ENCODE data around the gene RNF168. TPM values are rescaled to one million over a fixed set of nuclear protein-coding genes. Genes with fewer than 3 reads are reported as not detected.
"Not testable (repeated sequence)": the region's sequence is repeated elsewhere in the genome, so short reads cannot be mapped to it uniquely, and the experiment has no call there.

RNF168 gene, protein sequence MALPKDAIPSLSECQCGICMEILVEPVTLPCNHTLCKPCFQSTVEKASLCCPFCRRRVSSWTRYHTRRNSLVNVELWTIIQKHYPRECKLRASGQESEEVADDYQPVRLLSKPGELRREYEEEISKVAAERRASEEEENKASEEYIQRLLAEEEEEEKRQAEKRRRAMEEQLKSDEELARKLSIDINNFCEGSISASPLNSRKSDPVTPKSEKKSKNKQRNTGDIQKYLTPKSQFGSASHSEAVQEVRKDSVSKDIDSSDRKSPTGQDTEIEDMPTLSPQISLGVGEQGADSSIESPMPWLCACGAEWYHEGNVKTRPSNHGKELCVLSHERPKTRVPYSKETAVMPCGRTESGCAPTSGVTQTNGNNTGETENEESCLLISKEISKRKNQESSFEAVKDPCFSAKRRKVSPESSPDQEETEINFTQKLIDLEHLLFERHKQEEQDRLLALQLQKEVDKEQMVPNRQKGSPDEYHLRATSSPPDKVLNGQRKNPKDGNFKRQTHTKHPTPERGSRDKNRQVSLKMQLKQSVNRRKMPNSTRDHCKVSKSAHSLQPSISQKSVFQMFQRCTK
- 10 to 100 TPM; 37.5 to 38.7 TPM for total RNA-seq

DNA sequence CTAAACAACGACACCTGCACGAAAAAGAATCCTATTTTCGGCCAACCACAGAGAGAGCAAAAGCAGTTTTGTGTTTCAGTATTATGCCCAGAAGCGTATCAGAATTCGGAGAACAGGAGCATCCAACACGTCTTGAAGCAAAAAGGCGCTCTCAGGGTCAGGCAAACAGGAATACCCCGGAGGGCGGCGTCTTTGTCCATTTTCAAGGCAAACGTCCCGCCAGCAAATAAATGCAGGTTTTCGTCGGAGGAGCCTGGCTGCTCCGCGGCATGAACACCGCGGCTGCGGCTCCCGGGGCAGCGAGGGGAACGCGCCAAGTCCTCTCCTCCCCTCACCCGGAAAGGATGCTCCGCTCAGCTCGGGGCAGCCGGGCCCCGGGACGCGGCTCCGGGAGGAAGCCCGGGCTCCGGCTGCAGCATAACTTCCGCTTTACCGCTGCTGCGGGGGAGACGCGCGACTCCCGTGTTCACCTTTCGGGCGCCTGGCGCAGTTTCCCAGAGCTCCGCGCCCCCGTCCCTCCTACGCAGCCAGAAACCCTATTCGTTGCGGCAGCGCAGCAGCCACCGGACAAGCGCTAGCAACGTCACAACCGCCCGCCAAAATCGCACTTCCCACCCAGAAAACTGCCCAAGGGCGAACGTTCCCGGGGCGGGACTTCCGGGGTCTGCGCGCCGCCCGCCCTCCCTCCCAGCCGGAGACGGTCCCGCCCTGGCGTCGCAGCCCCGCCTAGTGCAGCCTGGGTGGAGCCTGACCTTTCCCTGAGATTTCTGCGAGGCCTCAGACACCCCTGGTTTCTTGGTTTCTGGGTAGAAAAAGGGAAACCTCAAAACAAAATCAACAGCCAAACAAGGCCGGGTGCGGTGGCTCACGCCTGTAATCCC is at the start of gene RNF168:
Gene RNF168, minus strand, starts transcription at position 573 of the 881 bp plus-strand sequence. CDS start 595 bp downstream, outside the sequence.
- CTCF ChIA-PET = interaction anchor here (1.0 to 4.9 kb wide), 3 partner anchors 13 to 25 kb away, joined by 5 to 18 read pairs (median 9); no protein-coding TSS in a partner anchor
- Mint-ChIP-seq H3K36me3 (ENCODE audit: low read depth) (peaks cover 30% of the 10 kb centered on the region), H3K4me3 (peak within 1 kb of the TSS; percentile 89), H3K27ac (peak within 1 kb of the TSS; percentile 93), H3K27me3 (peaks cover 3% of the 10 kb centered on the region), H3K4me1 (peaks cover 27% of the 10 kb centered on the region), H3K9me3 (peaks cover 11% of the 10 kb centered on the region)
- peak; percentile 91 for DNase-seq
- POLR2A ChIA-PET = interaction anchor here (0.6 kb wide), 1 partner anchor 225 kb away, joined by 3 read pairs; no protein-coding TSS in a partner anchor

DNA sequence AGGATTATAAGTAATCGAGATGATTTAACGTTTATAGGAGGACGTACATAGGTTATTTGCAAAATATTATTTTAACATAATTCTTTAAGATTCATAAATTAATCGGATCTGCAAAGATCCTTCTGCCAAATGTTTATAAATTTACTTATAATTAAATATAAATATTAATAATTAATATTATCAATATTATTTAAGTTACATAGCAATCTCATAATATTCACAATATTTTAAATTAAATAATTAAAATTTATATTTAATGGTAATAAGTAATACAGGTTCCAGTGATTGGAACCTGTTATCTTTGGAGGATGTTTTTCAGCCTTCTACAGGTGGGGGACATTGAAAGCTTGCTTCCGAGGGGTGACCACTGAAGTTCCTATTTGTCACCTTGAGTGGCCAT is 48.7 kb upstream of the RNF168 start:
- Mint-ChIP-seq H3K4me1 (no peaks in the 10 kb centered on the region), H3K27me3 (peaks cover under 1% of the 10 kb centered on the region), H3K4me3 (no peak overlapping the region), H3K36me3 (ENCODE audit: low read depth) (peaks cover 15% of the 10 kb centered on the region), H3K27ac (no peak overlapping the region), H3K9me3 (peaks cover 15% of the 10 kb centered on the region)
- ChIA-PET CTCF (no interaction called here), POLR2A (no interaction called here)
- DNase-seq = no peak

DNA sequence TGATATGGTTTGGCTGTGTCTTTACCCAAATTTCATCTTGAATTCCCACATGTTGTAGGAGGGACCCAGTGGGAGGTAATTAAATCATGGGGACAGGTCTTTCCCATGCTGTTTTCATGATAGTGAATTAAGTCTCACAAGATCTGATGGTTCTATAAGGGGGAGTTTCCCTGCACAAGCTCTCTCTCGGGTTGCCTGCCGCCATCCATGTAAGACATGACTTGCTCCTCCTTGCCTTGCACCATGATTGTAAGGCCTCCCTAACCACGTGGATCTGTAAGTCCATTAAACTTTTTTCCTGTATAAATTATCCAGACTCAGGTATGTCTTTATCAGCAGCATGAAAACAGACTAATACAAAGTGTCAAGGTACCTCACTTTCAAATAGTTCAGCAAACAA is 46.6 kb upstream of the RNF168 start:
- DNase-seq, H3K27me3 Mint-ChIP-seq, H3K27ac Mint-ChIP-seq, H3K4me3 Mint-ChIP-seq, H3K4me1 Mint-ChIP-seq, POLR2A ChIA-PET, CTCF ChIA-PET: not testable (repeated sequence)
- peaks cover 15% of the 10 kb centered on the region for H3K9me3 Mint-ChIP-seq
- peaks cover 15% of the 10 kb centered on the region for H3K36me3 Mint-ChIP-seq (ENCODE audit: low read depth)

DNA sequence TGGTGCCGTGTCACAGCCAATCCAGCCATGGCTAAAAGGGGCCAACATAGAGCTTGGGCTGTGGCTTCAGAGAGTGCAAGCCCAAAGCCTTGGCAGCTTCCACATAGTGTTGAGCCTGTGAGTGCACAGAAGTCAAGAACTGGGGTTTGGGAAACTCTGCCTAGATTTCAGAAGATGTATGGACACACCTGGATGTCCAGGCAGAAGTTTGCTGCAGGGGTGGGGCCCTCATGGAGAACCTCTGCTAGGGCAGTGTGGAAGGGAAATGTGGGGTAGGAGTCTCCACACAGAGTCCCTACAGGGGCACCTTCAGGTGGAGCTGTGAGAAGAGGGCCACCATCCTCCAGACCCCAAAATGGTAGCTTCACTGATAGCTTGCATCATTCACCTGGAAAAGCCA is 45.7 kb upstream of the RNF168 start:
- H3K27me3 Mint-ChIP-seq, CTCF ChIA-PET, H3K27ac Mint-ChIP-seq, DNase-seq, POLR2A ChIA-PET, H3K4me3 Mint-ChIP-seq, H3K4me1 Mint-ChIP-seq: not testable (repeated sequence)
- H3K36me3 Mint-ChIP-seq (ENCODE audit: low read depth) = peaks cover 11% of the 10 kb centered on the region
- H3K9me3 Mint-ChIP-seq = peaks cover 15% of the 10 kb centered on the region

DNA sequence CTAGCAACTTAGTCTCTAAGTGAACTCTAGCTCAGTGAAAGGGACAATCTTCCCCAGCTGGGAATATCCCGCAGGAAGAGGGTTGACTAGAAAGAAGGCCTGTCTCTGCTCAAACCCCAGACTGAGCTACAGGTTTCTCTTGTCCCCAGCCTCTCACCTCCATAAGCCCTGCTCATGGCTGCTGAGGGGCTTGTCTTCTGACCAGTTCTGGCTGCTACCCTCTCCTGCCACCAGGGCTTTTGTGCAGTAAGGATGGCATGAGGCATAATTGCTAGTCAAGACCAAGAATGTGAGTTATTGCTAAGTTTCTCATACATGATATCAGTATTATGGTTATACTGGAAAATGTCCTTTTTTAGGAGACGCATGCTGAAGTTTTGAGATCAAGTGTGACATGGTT is 43.5 kb upstream of the RNF168 start:
- no peak for DNase-seq
- Mint-ChIP-seq H3K27me3 (peaks cover 7% of the 10 kb centered on the region), H3K4me1 (no peaks in the 10 kb centered on the region), H3K27ac (no peak overlapping the region), H3K4me3 (no peak overlapping the region), H3K9me3 (peaks cover 15% of the 10 kb centered on the region), H3K36me3 (ENCODE audit: low read depth) (peaks cover 10% of the 10 kb centered on the region)
- ChIA-PET CTCF (interaction anchor here (1.0 to 1.2 kb wide), 2 partner anchors 18 to 23 kb away, joined by 3 read pairs; no protein-coding TSS in a partner anchor), POLR2A (no interaction called here)

DNA sequence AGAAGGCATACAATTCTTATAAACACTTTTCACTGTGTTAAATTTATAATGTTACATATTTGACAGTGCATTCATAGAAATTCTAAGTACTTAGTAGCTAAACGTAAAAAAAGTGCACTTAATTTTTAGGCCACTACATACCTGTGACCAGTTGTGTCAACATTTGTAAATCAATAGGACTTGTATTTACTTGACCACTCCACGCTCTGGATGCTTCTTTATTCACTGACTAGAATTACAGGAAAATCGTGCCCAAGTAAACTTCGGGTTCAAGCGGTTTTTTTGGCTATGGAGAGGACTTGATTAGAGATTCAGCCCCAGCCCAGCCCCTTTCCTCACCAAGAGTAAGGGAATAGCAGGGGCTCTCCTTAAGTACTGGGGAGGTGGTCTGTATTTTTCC is 43.0 kb upstream of the RNF168 start:
- H3K9me3 Mint-ChIP-seq = peaks cover 13% of the 10 kb centered on the region
- no peak overlapping the region for H3K4me3 Mint-ChIP-seq
- H3K4me1 Mint-ChIP-seq = no peaks in the 10 kb centered on the region
- DNase-seq = no peak
- H3K27ac Mint-ChIP-seq = no peak overlapping the region
- CTCF ChIA-PET = interaction anchor here (1.0 to 1.2 kb wide), 2 partner anchors 18 to 23 kb away, joined by 3 read pairs; no protein-coding TSS in a partner anchor
- POLR2A ChIA-PET = no interaction called here
- peaks cover 7% of the 10 kb centered on the region for H3K27me3 Mint-ChIP-seq
- peaks cover 10% of the 10 kb centered on the region for H3K36me3 Mint-ChIP-seq (ENCODE audit: low read depth)

DNA sequence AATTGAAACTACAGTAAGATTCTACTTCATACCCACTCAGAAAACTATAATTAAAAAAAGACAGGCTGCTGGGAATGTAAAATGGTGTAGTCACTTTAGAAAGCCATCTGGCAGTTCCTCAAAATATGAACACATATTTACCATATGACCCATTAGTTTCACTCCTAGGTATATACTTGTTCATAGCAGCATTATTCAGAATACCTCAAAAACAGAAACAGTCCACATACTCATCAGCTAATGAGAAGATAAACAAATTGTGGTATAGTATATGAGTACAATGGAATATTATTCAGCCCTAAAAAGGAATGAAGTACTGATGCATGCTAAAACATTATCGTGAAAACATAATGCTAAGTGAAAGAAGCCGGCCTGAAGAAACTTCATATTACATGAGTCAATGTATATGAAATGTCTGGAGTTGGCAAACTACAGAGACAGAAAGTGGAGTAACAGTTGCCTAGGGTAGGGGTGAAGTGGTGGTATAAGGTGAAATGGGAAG is 41.0 kb upstream of the RNF168 start:
- peaks cover 7% of the 10 kb centered on the region for H3K27me3 Mint-ChIP-seq
- no peak overlapping the region for H3K27ac Mint-ChIP-seq
- H3K9me3 Mint-ChIP-seq = peaks cover 3% of the 10 kb centered on the region
- H3K36me3 Mint-ChIP-seq (ENCODE audit: low read depth) = peaks cover 4% of the 10 kb centered on the region
- H3K4me3 Mint-ChIP-seq = no peak overlapping the region
- DNase-seq = no peak
- ChIA-PET POLR2A (no interaction called here), CTCF (no interaction called here)
- no peaks in the 10 kb centered on the region for H3K4me1 Mint-ChIP-seq

DNA sequence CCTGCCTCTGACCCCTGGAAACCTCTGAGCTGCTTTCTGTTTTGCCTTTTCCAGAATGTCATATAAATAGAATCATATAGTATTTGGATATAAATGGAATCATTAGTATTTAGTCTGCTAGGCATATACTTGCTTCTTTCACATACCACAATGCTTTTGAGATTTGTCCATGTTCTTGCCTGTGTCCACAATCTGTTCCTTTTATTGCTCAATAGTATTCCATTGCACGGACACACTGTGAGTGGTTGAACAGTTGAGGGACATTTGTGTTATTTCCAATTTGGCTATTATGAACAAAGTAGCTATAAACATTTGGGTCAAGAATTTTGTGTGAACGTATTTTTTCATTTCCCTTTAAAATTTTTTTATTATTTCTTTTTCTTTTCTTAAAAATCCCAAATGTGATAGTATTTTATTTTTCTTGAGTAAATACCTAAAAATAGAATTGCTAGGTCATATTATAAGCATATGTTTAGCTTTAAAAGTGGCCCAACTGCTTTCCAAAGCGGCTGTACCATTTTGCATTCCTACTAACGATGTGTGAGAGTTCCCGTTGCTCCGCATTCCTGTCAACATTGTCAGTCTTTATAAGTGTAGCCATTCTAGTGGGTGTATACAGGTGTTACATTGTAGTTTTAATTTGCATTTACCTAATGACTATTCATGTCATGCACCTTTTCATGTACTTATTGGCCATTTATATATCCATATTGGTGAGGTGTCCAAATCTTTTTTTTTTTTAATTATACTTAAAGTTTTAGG is 38.3 kb upstream of the RNF168 start:
- Mint-ChIP-seq H3K27ac (no peak overlapping the region), H3K9me3 (no peaks in the 10 kb centered on the region), H3K27me3 (peaks cover 6% of the 10 kb centered on the region), H3K36me3 (ENCODE audit: low read depth) (no peaks in the 10 kb centered on the region), H3K4me3 (no peak overlapping the region), H3K4me1 (peaks cover 8% of the 10 kb centered on the region)
- CTCF ChIA-PET = interaction anchor here (0.7 to 1.9 kb wide), 2 partner anchors 13 to 48 kb away, joined by 4 to 9 read pairs; no protein-coding TSS in a partner anchor
- no peak for DNase-seq
- POLR2A ChIA-PET = no interaction called here

DNA sequence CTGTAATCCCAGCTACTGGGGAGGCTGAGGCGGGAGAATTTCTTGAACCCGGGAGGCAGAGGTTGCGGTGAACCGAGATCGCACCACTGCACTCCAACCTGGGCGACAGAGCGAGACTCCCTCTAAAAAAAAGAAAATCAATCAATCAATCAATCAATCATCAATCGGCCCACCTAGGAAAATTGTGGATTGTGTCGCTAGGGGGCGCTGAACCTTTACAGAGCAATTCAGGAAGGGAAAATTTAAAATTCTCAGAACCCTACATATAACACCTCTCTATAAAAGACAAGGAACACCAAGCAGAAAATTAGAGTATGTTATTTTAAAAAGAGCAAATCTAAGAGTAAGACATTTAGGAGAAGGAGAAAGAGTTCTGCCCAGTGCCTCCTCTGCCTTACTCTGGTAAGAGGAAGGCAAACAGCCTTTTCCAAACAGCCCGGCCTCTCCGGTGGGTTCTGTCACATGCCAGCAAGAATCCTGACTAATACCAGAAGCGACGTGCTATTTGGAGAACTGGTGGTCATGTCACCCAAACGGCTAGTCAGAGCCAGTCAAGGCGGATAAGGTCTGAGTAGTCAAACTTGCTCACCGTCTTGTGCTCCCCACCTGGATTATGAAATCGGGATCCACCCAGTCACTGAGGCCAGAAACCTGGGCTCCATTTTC is 33.9 kb upstream of the RNF168 start:
- Mint-ChIP-seq H3K4me1 (peaks cover 8% of the 10 kb centered on the region), H3K4me3 (no peak overlapping the region), H3K36me3 (ENCODE audit: low read depth) (no peaks in the 10 kb centered on the region), H3K27me3 (peaks cover 6% of the 10 kb centered on the region), H3K9me3 (no peaks in the 10 kb centered on the region), H3K27ac (no peak overlapping the region)
- DNase-seq = peak; percentile 79
- ChIA-PET POLR2A (no interaction called here), CTCF (interaction anchor here (0.6 to 0.8 kb wide), 3 partner anchors 28 to 79 kb away, joined by 3 to 5 read pairs (median 4); partner anchors contain the start of genes FBXO45 and WDR53)

DNA sequence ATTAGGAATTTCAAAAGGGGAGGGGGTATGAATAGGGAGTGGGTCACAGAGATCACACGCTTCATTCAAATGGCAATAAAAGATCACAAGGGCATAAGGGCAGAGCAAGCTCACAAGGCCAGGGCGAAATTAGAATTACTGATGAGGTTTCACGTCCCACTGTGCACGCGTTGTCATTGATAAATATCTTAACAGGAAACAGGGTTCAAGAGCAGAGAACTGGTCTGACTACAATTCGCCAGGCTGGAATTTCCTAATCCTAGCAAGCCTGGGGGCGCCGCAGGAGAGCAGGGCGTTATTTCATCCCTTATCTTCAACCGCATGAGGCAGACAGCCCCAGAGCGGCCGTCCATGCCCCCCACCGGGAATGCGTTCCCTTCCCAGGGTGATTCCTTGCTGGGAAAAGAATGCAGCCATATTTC is 29.7 kb upstream of the RNF168 start:
- DNase-seq = no peak

DNA sequence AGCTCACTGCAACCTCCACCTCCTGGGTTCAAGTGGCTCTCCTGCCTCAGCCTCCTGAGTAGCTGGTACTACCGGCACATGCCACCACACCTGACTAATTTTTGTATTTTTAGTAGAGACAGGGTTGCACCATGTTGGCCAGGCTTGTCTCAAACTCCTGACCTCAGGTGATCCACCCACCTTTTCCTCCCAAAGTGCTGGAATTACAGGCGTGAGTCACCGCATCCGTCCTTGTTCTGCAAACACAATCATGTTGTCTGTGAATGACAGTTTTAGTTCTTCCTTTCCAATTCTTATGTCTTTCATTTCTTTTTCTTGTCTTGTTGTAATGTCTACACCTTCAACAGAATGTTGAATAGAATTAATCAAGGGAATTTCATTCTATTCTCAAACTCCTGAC is 27.9 kb upstream of the RNF168 start:
- ChIA-PET CTCF (no interaction called here), POLR2A (no interaction called here)
- H3K27me3 Mint-ChIP-seq = peaks cover 7% of the 10 kb centered on the region
- H3K4me3 Mint-ChIP-seq = no peak overlapping the region
- H3K4me1 Mint-ChIP-seq = peaks cover 15% of the 10 kb centered on the region
- H3K9me3 Mint-ChIP-seq = peaks cover 7% of the 10 kb centered on the region
- peaks cover 3% of the 10 kb centered on the region for H3K36me3 Mint-ChIP-seq (ENCODE audit: low read depth)
- H3K27ac Mint-ChIP-seq = no peak overlapping the region
- DNase-seq = no peak

More for the DNA sequence above, 29.7 kb upstream of the RNF168 start:
- Mint-ChIP-seq H3K4me3 (no peak overlapping the region), H3K4me1 (peaks cover 18% of the 10 kb centered on the region), H3K9me3 (peaks cover 7% of the 10 kb centered on the region), H3K27me3 (peaks cover 9% of the 10 kb centered on the region), H3K27ac (no peak overlapping the region), H3K36me3 (ENCODE audit: low read depth) (peaks cover 3% of the 10 kb centered on the region)
- ChIA-PET CTCF (no interaction called here), POLR2A (no interaction called here)
